ENCODE data around the gene SLC7A11.

DNA sequence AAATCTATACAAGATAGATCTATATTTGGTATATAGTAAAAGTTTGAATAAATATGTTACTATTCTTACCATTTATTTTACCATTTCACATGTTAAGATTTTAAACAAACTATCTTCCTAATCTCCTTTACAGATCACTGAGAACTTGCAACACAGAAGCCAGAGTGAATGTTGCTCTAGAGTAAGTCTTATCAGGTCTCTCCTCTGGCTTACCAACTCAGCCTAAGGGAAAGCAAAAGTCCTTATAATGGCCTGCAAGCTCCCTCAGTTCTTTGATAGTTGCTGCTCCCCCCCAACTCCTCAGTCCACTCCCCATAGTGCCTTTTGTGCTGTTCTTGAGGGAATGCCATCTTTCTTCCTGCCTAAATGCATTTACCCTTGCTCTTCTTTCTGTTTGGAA lies 25.7 kb upstream of the SLC7A11 start:
- TF ChIP-seq CTCF (IDR thresholded peaks at IDR 0.05; ENCODE audit: low read length) (no peak), EZH2 (optimal IDR thresholded peaks at IDR 0.05; ENCODE audit: low read depth, low read length) (no peak), EZH2phosphoT487 (IDR thresholded peaks at IDR 0.05; ENCODE audit: low read length) (no peak)

Data from MM.1S (cell line).